CD14-positive monocyte (primary cell): ENCODE results near the gene RIBC1. TPM values are rescaled to one million over a fixed set of nuclear protein-coding genes. Genes with fewer than 3 reads are reported as not detected.
A peak's percentile ranks its signal among the peaks of the same experiment; 100 is the strongest.

Experiments
- DNase-seq, 3 donors: peaks; one replicate each; pipeline ENCODE4 v3.0.0-alpha.2; 2011 to 2022
- H2AFZ ChIP-seq: 2 replicates; pipeline ENCODE4 v1.6.0; 2012; ENCODE audit warnings: mild to moderate bottlenecking, low read depth, low read length, inconsistent platforms; ENCODE audit not compliant: insufficient read depth, poor library complexity, severe bottlenecking
- H3K27ac ChIP-seq, 2 donors: 1 replicate in 1 of 2; 2 replicates in 1 of 2; pipeline ENCODE4 v1.5.1; 2012 to 2013; ENCODE audit warnings: low read length in 2 of 2, control low read depth in 1 of 2, inconsistent platforms in 1 of 2, low read depth in 1 of 2, mild to moderate bottlenecking in 1 of 2
- H3K27me3 ChIP-seq, 2 donors: one replicate each; pipeline versions ENCODE4 v1.6.0 to v1.6.1; 2011 to 2013; ENCODE audit warnings: low read length in 2 of 2; ENCODE audit not compliant: control insufficient read depth in 2 of 2, insufficient read depth in 2 of 2
- H3K36me3 ChIP-seq, 2 donors: replicated peaks in 1 of 2; 1 replicate in 1 of 2; 2 replicates in 1 of 2; pipeline versions ENCODE4 v1.5.1 to v1.6.1; 2012 to 2013; ENCODE audit warnings: low read length in 2 of 2, control low read depth in 1 of 2, inconsistent platforms in 1 of 2, mild to moderate bottlenecking in 1 of 2; ENCODE audit not compliant: insufficient read depth in 2 of 2, control insufficient read depth in 1 of 2
- H3K4me1 ChIP-seq, 2 donors: 1 replicate in 1 of 2; 2 replicates in 1 of 2; pipeline versions ENCODE4 v1.5.1 to v1.6.1; 2012 to 2013; ENCODE audit warnings: low read length in 2 of 2, control low read depth in 1 of 2, inconsistent platforms in 1 of 2, mild to moderate bottlenecking in 1 of 2, moderate library complexity in 1 of 2; ENCODE audit not compliant: insufficient read depth in 2 of 2, control insufficient read depth in 1 of 2
- H3K4me2 ChIP-seq: replicated peaks from 2 replicates; pipeline ENCODE3; 2012; ENCODE audit warnings: low read length, moderate library complexity, mild to moderate bottlenecking; ENCODE audit not compliant: poor library complexity, severe bottlenecking; ENCODE audit errors: extremely low read depth
- H3K4me3 ChIP-seq, 3 experiments: fragments of 200-600 bp in 1 of 3; sonication (generic) in 1 of 3; replicated peaks in 1 of 3; 1 replicate in 2 of 3; 2 replicates in 1 of 3; pipeline ENCODE4 v1.5.1; 2011 to 2013; ENCODE audit warnings: low read length in 3 of 3, mild to moderate bottlenecking in 3 of 3, control low read depth in 2 of 3, low read depth in 2 of 3, inconsistent platforms in 1 of 3, moderate library complexity in 1 of 3
- H3K79me2 ChIP-seq: 2 replicates; pipeline ENCODE4 v1.6.0; 2012; ENCODE audit warnings: mild to moderate bottlenecking, control low read depth, inconsistent platforms, low read length, moderate library complexity; ENCODE audit not compliant: insufficient read depth
- H3K9ac ChIP-seq: 2 replicates; pipeline ENCODE4 v1.6.0; 2017; ENCODE audit warnings: low read length, mild to moderate bottlenecking; ENCODE audit not compliant: insufficient read depth, poor library complexity, severe bottlenecking
- H3K9me3 ChIP-seq, 2 donors: replicated peaks in 1 of 2; 1 replicate in 1 of 2; 2 replicates in 1 of 2; pipeline versions ENCODE4 v1.5.1 to v1.6.1; 2012 to 2013; ENCODE audit warnings: low read length in 2 of 2, control low read depth in 1 of 2; ENCODE audit not compliant: control insufficient read depth in 1 of 2, insufficient read depth in 1 of 2
- H4K20me1 ChIP-seq: 2 replicates; pipeline ENCODE4 v1.6.0; 2012; ENCODE audit warnings: mild to moderate bottlenecking, low read length, control low read depth, moderate library complexity; ENCODE audit not compliant: insufficient read depth
- H3K27ac Mint-ChIP-seq, 7 donors: one replicate each; pipeline ENCODE4 v1.8.0; 2020; ENCODE audit warnings: mild to moderate bottlenecking in 7 of 7, mixed read lengths in 7 of 7, moderate library complexity in 6 of 7, inconsistent platforms in 2 of 7
- H3K27me3 Mint-ChIP-seq, 3 donors: one replicate each; pipeline ENCODE4 v1.8.0; 2021 to 2022; ENCODE audit warnings: low read depth in 3 of 3, mild to moderate bottlenecking in 3 of 3, mixed read lengths in 3 of 3, moderate library complexity in 3 of 3, inconsistent platforms in 1 of 3
- H3K36me3 Mint-ChIP-seq, 2 donors: one replicate each; pipeline ENCODE4 v1.8.0; 2020; ENCODE audit warnings: mixed read lengths in 2 of 2, inconsistent platforms in 1 of 2, mild to moderate bottlenecking in 1 of 2
- H3K4me1 Mint-ChIP-seq: one replicate; pipeline ENCODE4 v1.8.0; 2020; ENCODE audit warnings: mild to moderate bottlenecking, mixed read lengths
- H3K4me3 Mint-ChIP-seq, 2 donors: one replicate each; pipeline ENCODE4 v1.8.0; 2020; ENCODE audit warnings: mild to moderate bottlenecking in 2 of 2, mixed read lengths in 2 of 2, moderate library complexity in 1 of 2
- H3K9me3 Mint-ChIP-seq, 7 donors: one replicate each; pipeline ENCODE4 v1.8.0; 2020 to 2022; ENCODE audit warnings: mixed read lengths in 7 of 7, mild to moderate bottlenecking in 6 of 7, moderate library complexity in 6 of 7, inconsistent platforms in 2 of 7
- WGBS: methylation state at CpG from one replicate; pipeline ENCODE4 v1.1.5; 2013; ENCODE audit warnings: missing lambda C conversion rate; ENCODE audit not compliant: insufficient coverage; 5-methylcytosine and 5-hydroxymethylcytosine counted together
- intact Hi-C, 2 donors: fragments of 100-400 bp; cut with micrococcal nuclease; formaldehyde crosslinking; loops; one replicate each; pipeline versions ENCODE4 v1.15.0 to v1.15.1; 2023
- polyA plus RNA-seq, 3 donors: library from polyadenylated mRNA; depleted of rRNA in 1 of 3; unstranded in 2 of 3; stranded (reverse) in 1 of 3; fragments of 300-500 nt in 2 of 3; fragments of >200 nt in 1 of 3; fragmentation: Illumina TruSeq in 2 of 3; gene quantifications; 1 replicate in 2 of 3; 2 replicates in 1 of 3; pipeline ENCODE4 v1.2.3, GENCODE V29; 2012 to 2021
- TF ChIP-seq, protein P1 (sequence below): fragments of 200-600 bp; IDR thresholded peaks from one replicate; pipeline ENCODE4 v1.8.0; 2022; ENCODE audit warnings: antibody characterized with exemption, mild to moderate bottlenecking

The RIBC1 gene
- polyA plus RNA-seq, 3 donors: 0.31 to 0.35 TPM; not detected in 1

- no peak for DNase-seq
- intact Hi-C loops: loop anchor here (5.0 to 10.0 kb wide), 2 partner anchors 55 to 62 kb away; no protein-coding TSS in a partner anchor
- Mint-ChIP-seq H3K9me3 (peaks cover 0 to 2% (median 0%) of the 10 kb centered on the region in 7 donors), H3K27ac (peak overlapping the region in 1 of 7 donors; percentile 64), H3K36me3 (peaks cover 31 to 55% of the 10 kb centered on the region in 2 donors), H3K27me3 (peaks cover 0 to 2% (median 0%) of the 10 kb centered on the region in 3 donors), H3K4me1 (peaks cover 31% of the 10 kb centered on the region), H3K4me3 (no peak overlapping the region)
- H3K27me3 ChIP-seq: no peaks in the 10 kb centered on the region
- no peak overlapping the region for H3K4me2 ChIP-seq
- peaks cover 27 to 29% of the 10 kb centered on the region in 2 donors for H3K4me1 ChIP-seq
- H3K4me3 ChIP-seq: no peak overlapping the region
- TF ChIP-seq, protein P1, sequence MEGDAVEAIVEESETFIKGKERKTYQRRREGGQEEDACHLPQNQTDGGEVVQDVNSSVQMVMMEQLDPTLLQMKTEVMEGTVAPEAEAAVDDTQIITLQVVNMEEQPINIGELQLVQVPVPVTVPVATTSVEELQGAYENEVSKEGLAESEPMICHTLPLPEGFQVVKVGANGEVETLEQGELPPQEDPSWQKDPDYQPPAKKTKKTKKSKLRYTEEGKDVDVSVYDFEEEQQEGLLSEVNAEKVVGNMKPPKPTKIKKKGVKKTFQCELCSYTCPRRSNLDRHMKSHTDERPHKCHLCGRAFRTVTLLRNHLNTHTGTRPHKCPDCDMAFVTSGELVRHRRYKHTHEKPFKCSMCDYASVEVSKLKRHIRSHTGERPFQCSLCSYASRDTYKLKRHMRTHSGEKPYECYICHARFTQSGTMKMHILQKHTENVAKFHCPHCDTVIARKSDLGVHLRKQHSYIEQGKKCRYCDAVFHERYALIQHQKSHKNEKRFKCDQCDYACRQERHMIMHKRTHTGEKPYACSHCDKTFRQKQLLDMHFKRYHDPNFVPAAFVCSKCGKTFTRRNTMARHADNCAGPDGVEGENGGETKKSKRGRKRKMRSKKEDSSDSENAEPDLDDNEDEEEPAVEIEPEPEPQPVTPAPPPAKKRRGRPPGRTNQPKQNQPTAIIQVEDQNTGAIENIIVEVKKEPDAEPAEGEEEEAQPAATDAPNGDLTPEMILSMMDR: no peak
- no peak overlapping the region for H3K9ac ChIP-seq
- H3K79me2 ChIP-seq: no peaks in the 10 kb centered on the region
- H2AFZ ChIP-seq: no peak overlapping the region
- no peaks in the 10 kb centered on the region for H4K20me1 ChIP-seq
- no peaks in the 10 kb centered on the region for H3K9me3 ChIP-seq
- 100% methylated on average over 3 of the region's 6 CpGs for WGBS
- H3K36me3 ChIP-seq: peaks cover 41 to 57% of the 10 kb centered on the region in 2 donors
- no peak overlapping the region for H3K27ac ChIP-seq
These were observed 45.8 kb upstream of the RIBC1 start for GRCh38 chrX:53376888-53377287.

DNA sequence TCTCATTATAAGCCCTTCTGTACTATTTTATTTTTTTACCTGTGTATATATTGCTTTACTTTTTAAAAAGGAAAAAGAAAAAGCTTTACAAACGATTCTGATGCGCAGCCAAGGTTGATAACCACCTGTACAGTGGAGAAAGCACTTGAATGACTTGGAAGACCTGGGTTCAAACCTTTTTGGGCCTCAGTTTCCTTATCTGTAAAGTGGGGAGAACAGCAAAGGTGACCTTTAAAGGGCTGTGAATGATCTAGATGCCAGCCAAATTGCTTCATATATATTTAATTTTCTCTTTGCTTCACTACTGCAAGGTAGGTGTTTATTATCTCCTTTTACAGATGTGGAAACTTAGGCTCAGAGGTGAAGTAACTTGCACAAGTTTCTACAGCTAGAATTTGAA lies 45.2 kb upstream of the RIBC1 start:
- no CpG with 5 or more reads among the region's 2 CpGs for WGBS
- Histone ChIP-seq H3K27me3 (no peaks in the 10 kb centered on the region), H3K4me1 (peaks cover 22 to 26% of the 10 kb centered on the region in 2 donors), H3K4me2 (no peak overlapping the region), H4K20me1 (no peaks in the 10 kb centered on the region), H3K27ac (no peak overlapping the region), H3K9me3 (no peaks in the 10 kb centered on the region), H3K9ac (no peak overlapping the region), H3K36me3 (peaks cover 47 to 63% of the 10 kb centered on the region in 2 donors), H3K4me3 (no peak overlapping the region), H3K79me2 (no peaks in the 10 kb centered on the region), H2AFZ (no peak overlapping the region)
- Mint-ChIP-seq H3K36me3 (peaks cover 37 to 61% of the 10 kb centered on the region in 2 donors), H3K4me1 (peaks cover 26% of the 10 kb centered on the region), H3K27ac (no peak overlapping the region), H3K27me3 (peaks cover 0 to 2% (median 0%) of the 10 kb centered on the region in 3 donors), H3K4me3 (no peak overlapping the region), H3K9me3 (peaks cover 0 to 2% (median 0%) of the 10 kb centered on the region in 7 donors)
- intact Hi-C loops: loop anchor here (5.0 to 10.0 kb wide), 2 partner anchors 55 to 63 kb away; no protein-coding TSS in a partner anchor
- TF ChIP-seq, protein P1: no peak
- no peak for DNase-seq
